Measurements from ENCODE around the gene SPTBN2. TPM values are rescaled to one million over a fixed set of nuclear protein-coding genes. Genes with fewer than 3 reads are reported as not detected.

SPTBN2 gene
- total and polyA plus RNA-seq, 3 donors from 2014 or later = 116 to 239 (median 159) TPM

DNA sequence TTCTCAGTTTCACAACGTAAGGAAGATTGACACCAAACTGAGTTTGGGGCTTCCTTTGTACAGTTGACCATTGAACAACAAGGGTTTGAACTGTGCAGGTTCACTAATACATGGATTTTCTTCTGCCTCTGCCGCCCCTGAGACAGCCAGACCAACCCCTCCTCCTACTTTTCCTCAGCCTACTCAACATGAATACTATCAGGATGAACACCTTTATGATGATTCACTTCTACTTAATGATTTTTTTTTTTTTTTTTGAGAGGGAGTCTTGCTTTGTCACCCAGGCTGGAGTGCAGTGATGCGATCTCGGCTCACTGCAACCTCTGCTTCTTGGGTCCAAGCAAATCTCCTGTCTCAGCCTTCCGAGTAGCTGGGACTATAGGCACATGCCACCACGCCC is 75.9 kb downstream of the SPTBN2 start:
- no peaks in the 10 kb centered on the region for H3K36me3 ChIP-seq (ENCODE audit: low read depth, missing control alignments)

DNA sequence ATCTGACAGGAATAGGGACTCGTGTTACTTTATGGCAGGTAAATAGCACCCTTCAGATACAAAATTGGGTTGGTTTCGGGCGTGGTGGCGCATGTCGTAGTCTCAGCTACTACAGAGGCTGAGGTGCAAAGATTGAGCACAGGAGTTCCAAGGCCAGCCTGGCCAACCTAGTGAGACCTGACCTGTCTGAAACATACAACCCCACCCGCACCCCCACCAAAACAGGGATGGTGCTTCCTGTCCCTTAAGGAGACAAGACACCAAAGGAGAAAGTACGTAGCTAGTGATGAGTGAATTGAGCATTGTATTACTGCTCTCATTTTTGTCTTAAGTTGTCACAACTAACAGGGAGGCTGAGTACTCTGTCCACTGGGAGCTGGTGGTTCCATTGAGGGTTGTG is 76.4 kb downstream of the SPTBN2 start:
- Histone ChIP-seq H3K36me3 (ENCODE audit: low read depth, missing control alignments) (no peaks in the 10 kb centered on the region), H3K4me1 (no peaks in the 10 kb centered on the region), H3K27ac (no peak overlapping the region), H3K27me3 (no peaks in the 10 kb centered on the region), H3K4me3 (no peak overlapping the region), H3K9me3 (no peaks in the 10 kb centered on the region)
- WGBS, 2 donors = 86 to 91% methylated on average over 7 of the region's 7 CpGs
- intact Hi-C loops (cut with DNase I; ENCODE audit: low total_unique reads) = no loop called here
- DNase-seq = no peak
- TF ChIP-seq POLR2A (IDR thresholded peaks at IDR 0.05) = no peak
- TF ChIP-seq, protein P1, sequence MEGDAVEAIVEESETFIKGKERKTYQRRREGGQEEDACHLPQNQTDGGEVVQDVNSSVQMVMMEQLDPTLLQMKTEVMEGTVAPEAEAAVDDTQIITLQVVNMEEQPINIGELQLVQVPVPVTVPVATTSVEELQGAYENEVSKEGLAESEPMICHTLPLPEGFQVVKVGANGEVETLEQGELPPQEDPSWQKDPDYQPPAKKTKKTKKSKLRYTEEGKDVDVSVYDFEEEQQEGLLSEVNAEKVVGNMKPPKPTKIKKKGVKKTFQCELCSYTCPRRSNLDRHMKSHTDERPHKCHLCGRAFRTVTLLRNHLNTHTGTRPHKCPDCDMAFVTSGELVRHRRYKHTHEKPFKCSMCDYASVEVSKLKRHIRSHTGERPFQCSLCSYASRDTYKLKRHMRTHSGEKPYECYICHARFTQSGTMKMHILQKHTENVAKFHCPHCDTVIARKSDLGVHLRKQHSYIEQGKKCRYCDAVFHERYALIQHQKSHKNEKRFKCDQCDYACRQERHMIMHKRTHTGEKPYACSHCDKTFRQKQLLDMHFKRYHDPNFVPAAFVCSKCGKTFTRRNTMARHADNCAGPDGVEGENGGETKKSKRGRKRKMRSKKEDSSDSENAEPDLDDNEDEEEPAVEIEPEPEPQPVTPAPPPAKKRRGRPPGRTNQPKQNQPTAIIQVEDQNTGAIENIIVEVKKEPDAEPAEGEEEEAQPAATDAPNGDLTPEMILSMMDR (IDR thresholded peaks at IDR 0.05) = no peak

More for the DNA sequence above, 75.9 kb downstream of the SPTBN2 start:
- H3K27me3 ChIP-seq = no peaks in the 10 kb centered on the region
- no peaks in the 10 kb centered on the region for H3K9me3 ChIP-seq
- no peak overlapping the region for H3K4me3 ChIP-seq
- H3K27ac ChIP-seq = no peak overlapping the region
- TF ChIP-seq, protein P1 (IDR thresholded peaks at IDR 0.05) = no peak
- TF ChIP-seq POLR2A (IDR thresholded peaks at IDR 0.05) = no peak
- H3K4me1 ChIP-seq = no peaks in the 10 kb centered on the region
- 87 to 96% methylated on average over 6 of the region's 6 CpGs for WGBS, 2 donors
- DNase-seq = no peak
- intact Hi-C loops (cut with DNase I; ENCODE audit: low total_unique reads) = no loop called here

DNA sequence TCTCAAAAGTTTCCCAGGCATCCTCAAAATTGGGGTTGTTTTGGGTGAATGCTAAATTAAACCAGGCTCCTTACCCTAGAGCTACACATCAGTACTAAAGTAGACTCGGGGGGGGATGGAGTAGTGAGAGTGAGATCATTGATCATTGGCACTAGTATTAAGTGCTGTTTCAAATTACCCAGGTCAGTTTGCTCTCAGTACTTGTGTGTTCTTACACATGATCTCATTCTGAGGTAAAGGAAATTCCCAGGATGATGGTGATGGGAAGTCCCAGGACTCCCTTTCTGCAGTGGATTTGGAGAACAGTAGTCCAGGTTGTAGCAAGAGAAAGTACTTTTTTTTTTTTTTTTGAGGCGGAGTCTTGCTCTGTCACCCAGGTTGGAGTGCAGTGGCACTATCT is 78.0 kb downstream of the SPTBN2 start:
- intact Hi-C loops (cut with DNase I; ENCODE audit: low total_unique reads) = no loop called here
- no peak overlapping the region for H3K4me3 ChIP-seq
- WGBS, 2 donors = 92 to 94% methylated on average over 2 of the region's 2 CpGs
- peaks cover 4% of the 10 kb centered on the region for H3K4me1 ChIP-seq
- DNase-seq = no peak
- no peak overlapping the region for H3K27ac ChIP-seq
- H3K27me3 ChIP-seq = no peaks in the 10 kb centered on the region
- no peak for TF ChIP-seq POLR2A (IDR thresholded peaks at IDR 0.05)
- TF ChIP-seq, protein P1 (IDR thresholded peaks at IDR 0.05) = no peak
- H3K9me3 ChIP-seq = no peaks in the 10 kb centered on the region
- no peaks in the 10 kb centered on the region for H3K36me3 ChIP-seq (ENCODE audit: low read depth, missing control alignments)

DNA sequence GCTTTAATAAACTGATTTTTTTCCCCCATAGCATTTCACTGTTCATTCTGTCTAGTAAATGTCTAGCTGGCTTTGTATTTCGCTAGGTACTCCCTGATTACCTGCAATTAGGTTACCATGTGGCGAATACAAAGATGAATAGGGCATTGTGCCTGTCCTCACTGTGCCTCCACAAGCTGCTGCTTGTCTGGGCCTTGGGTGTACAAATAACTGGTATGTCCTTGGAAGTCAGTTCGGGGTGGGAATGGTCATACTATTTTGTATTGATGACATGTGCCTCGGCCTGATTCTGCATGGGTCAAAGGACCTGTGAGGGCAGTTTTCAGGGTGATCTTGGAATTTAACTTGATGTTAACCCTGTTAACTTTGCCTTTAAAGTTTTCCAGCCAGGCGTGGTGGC is 79.1 kb downstream of the SPTBN2 start:
- intact Hi-C loops (cut with DNase I; ENCODE audit: low total_unique reads) = no loop called here
- DNase-seq = no peak
- H3K27ac ChIP-seq = no peak overlapping the region
- peaks cover 13% of the 10 kb centered on the region for H3K4me1 ChIP-seq
- no peak for TF ChIP-seq POLR2A (IDR thresholded peaks at IDR 0.05)
- TF ChIP-seq, protein P1 (IDR thresholded peaks at IDR 0.05) = no peak
- no peaks in the 10 kb centered on the region for H3K27me3 ChIP-seq
- H3K36me3 ChIP-seq (ENCODE audit: low read depth, missing control alignments) = no peaks in the 10 kb centered on the region
- H3K9me3 ChIP-seq = no peaks in the 10 kb centered on the region
- H3K4me3 ChIP-seq = no peak overlapping the region
- 82 to 88% methylated on average over 5 of the region's 5 CpGs for WGBS, 2 donors

DNA sequence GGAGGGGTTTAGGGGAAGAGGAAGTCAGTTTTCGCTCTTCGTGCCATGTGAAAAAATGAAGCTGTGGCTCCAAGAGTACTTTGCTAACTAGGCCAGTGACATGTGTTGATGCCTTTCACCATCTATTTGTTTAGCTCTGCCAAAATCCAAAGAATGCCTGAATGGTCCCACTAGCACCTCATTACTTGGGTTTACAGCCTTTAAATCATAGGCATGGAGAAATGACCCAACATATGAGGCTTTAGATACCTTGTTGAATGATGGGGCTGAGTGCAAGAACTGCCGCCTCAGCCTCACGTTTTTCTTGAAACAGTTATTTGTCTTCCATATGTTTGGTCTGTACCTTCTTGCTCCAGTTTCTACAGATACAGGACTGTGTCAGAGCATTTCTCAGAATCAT is 82.2 kb downstream of the SPTBN2 start:
- H3K4me1 ChIP-seq = peaks cover 39% of the 10 kb centered on the region
- WGBS, 2 donors = 69 to 75% methylated on average over 4 of the region's 4 CpGs
- intact Hi-C loops (cut with DNase I; ENCODE audit: low total_unique reads) = no loop called here

More for the DNA sequence above, 82.2 kb downstream of the SPTBN2 start:
- no peak for TF ChIP-seq POLR2A (IDR thresholded peaks at IDR 0.05)
- TF ChIP-seq, protein P1 (IDR thresholded peaks at IDR 0.05) = no peak
- Histone ChIP-seq H3K27ac (no peak overlapping the region), H3K36me3 (ENCODE audit: low read depth, missing control alignments) (no peaks in the 10 kb centered on the region), H3K9me3 (no peaks in the 10 kb centered on the region), H3K4me3 (no peak overlapping the region), H3K27me3 (no peaks in the 10 kb centered on the region)
- no peak for DNase-seq

All from testis (tissue), 3 donors.